Measurements from ENCODE around the gene CUX1. TPM values are rescaled to one million over a fixed set of nuclear protein-coding genes. Genes with fewer than 3 reads are reported as not detected.
"Not testable (repeated sequence)": the region's sequence is repeated elsewhere in the genome, so short reads cannot be mapped to it uniquely, and the experiment has no call there.

Gene CUX1
- total and polyA plus RNA-seq, 2 of the 13 experiments (the other 11 are each of a cell fraction or from before 2014, with no cell fraction given): 13.7 to 14.9 TPM

DNA sequence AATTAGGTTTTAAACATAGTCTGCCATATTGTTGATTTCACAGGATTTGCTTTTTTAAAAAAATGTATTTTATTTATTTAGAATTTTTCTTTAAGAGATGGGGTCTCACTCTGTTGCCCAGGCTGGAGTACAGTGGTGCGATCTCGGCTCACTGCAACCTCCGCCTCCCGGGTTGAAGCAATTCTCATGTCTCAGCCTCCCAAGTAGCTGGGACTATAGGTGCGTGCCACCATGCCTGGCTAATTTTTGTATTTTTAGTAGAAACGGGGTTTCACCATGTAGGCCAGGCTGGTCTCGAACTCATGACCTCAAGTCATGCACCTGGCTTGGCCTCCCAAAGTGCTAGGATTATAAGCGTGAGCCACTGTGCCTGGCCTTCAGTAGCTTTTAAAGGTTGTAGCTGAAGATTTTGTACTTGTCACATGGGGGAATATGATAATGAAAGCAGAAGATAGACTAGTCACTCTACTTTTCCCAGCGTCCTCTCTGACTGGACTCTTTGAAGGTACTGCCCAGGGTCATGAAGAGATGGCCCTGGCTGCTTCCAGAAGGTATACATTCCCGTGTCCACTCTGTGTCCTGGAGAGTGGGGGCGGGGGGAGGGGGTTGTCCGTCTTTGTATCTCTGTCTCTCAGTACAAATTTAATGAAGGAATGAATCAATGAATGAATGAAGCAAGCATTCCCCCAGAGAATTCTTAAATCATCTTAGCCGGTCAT lies 194.8 kb downstream of the CUX1 start:
- FAIRE-seq; CTCF ChIA-PET (ENCODE audit: low intra/inter-chr PET ratio, low total read pairs); H4K20me1 ChIP-seq (ENCODE audit: insufficient read depth, low read length); H3K27me3 ChIP-seq (ENCODE audit: control insufficient read depth in 1 of 2, insufficient read depth in 2 of 2, low read length in 2 of 2); in situ Hi-C loops (cut with HindIII; ENCODE audit: extremely low pct_ligation_motif_present, low pct_unique_long_range_greater_than_20kb); H2AFZ ChIP-seq (ENCODE audit: low read length); H3K9me3 ChIP-seq (ENCODE audit: low read length); H3K79me2 ChIP-seq (ENCODE audit: insufficient read depth, low read length); H3K9ac ChIP-seq (ENCODE audit: insufficient read depth, low read depth, low read length); DNase-seq (ENCODE audit: low spot score); BruUV-seq (replicated peaks): not testable (repeated sequence)
- peak; percentile 53 for ATAC-seq
- intact Hi-C loops (cut with micrococcal nuclease; ENCODE audit: unreplicated experiment): loop anchor here (10.0 kb wide), 1 partner anchor 127 kb away; no protein-coding TSS in a partner anchor
- 73% methylated on average over 13 of the region's 13 CpGs for WGBS (ENCODE audit: low lambda C conversion rate)
- Histone ChIP-seq H3K27ac (ENCODE audit: extremely low read length, insufficient read depth, low read length) (peak overlapping the region; percentile 49), H3K36me3 (replicated peaks in 1 of 2; ENCODE audit: control insufficient read depth in 1 of 2, insufficient read depth in 2 of 2, low read length in 2 of 2) (peaks cover 0 to 12% of the 10 kb centered on the region in 2 experiments; a peak in 1 of 5 replicates), H3K4me3 (replicated peaks in 1 of 3; ENCODE audit: insufficient read depth in 1 of 3, low read depth in 2 of 3, low read length in 3 of 3) (peak overlapping the region in 2 of 3 experiments; percentile 10 to 38; a peak in 2 of 6 replicates), H3K4me2 (ENCODE audit: low read depth, low read length) (peak overlapping the region; percentile 48), H3K4me1 (ENCODE audit: insufficient read depth, low read length) (peaks cover 43% of the 10 kb centered on the region)
- POLR2A ChIA-PET: interaction anchor here (1.3 to 3.2 kb wide), 2 partner anchors 12 to 37 kb away, joined by 3 to 59 read pairs; no protein-coding TSS in a partner anchor
- peak; percentile 70 for TF ChIP-seq ZNF121 (CRISPR knock-in tag; IDR thresholded peaks at IDR 0.05)

GRCh38 chr7:102012941-102013461 lies 195.6 kb downstream of the CUX1 start:
- Histone ChIP-seq H3K4me2 (ENCODE audit: low read depth, low read length) (peak overlapping the region; percentile 48), H3K27ac (ENCODE audit: extremely low read length, insufficient read depth, low read length) (peak overlapping the region; percentile 49), H4K20me1 (ENCODE audit: insufficient read depth, low read length) (no peaks in the 10 kb centered on the region), H3K27me3 (ENCODE audit: control insufficient read depth in 1 of 2, insufficient read depth in 2 of 2, low read length in 2 of 2) (no peaks in the 10 kb centered on the region), H3K4me3 (replicated peaks in 1 of 3; ENCODE audit: insufficient read depth in 1 of 3, low read depth in 2 of 3, low read length in 3 of 3) (peak overlapping the region in 2 of 3 experiments; percentile 10 to 38; a peak in 2 of 6 replicates), H3K4me1 (ENCODE audit: insufficient read depth, low read length) (peaks cover 40% of the 10 kb centered on the region), H2AFZ (ENCODE audit: low read length) (no peak overlapping the region), H3K9ac (ENCODE audit: insufficient read depth, low read depth, low read length) (no peak overlapping the region; the same call in 1 of the 2 replicates), H3K79me2 (ENCODE audit: insufficient read depth, low read length) (no peaks in the 10 kb centered on the region), H3K36me3 (replicated peaks in 1 of 2; ENCODE audit: control insufficient read depth in 1 of 2, insufficient read depth in 2 of 2, low read length in 2 of 2) (peaks cover 0 to 12% of the 10 kb centered on the region in 2 experiments; a peak in 1 of 5 replicates), H3K9me3 (ENCODE audit: low read length) (no peaks in the 10 kb centered on the region)
- DNase-seq (ENCODE audit: low spot score) (peak; percentile 83), ATAC-seq (peak; percentile 52), FAIRE-seq (no peak)
- BruUV-seq (replicated peaks): no TSS peak
- 7% methylated on average over 9 of the region's 9 CpGs for WGBS (ENCODE audit: low lambda C conversion rate)
- POLR2A ChIA-PET: interaction anchor here (0.7 to 3.2 kb wide), 3 partner anchors 11 to 149 kb away, joined by 3 to 59 read pairs (median 3); no protein-coding TSS in a partner anchor
- intact Hi-C loops (cut with micrococcal nuclease; ENCODE audit: unreplicated experiment): loop anchor here (10.0 kb wide), 1 partner anchor 128 kb away; no protein-coding TSS in a partner anchor
- CTCF ChIA-PET (ENCODE audit: low intra/inter-chr PET ratio, low total read pairs): no interaction called here
- in situ Hi-C loops (cut with HindIII; ENCODE audit: extremely low pct_ligation_motif_present, low pct_unique_long_range_greater_than_20kb): no loop called here
- TF ChIP-seq HNF1A (IDR thresholded peaks at IDR 0.05; ENCODE audit: low read depth): 0 out of 2 replicates have a peak, but pooled peaks have one; percentile 21
- no peak for TF ChIP-seq HNF1A (CRISPR knock-in tag; IDR thresholded peaks at IDR 0.05; ENCODE audit: borderline replicate concordance)
- TF ChIP-seq, protein P1, sequence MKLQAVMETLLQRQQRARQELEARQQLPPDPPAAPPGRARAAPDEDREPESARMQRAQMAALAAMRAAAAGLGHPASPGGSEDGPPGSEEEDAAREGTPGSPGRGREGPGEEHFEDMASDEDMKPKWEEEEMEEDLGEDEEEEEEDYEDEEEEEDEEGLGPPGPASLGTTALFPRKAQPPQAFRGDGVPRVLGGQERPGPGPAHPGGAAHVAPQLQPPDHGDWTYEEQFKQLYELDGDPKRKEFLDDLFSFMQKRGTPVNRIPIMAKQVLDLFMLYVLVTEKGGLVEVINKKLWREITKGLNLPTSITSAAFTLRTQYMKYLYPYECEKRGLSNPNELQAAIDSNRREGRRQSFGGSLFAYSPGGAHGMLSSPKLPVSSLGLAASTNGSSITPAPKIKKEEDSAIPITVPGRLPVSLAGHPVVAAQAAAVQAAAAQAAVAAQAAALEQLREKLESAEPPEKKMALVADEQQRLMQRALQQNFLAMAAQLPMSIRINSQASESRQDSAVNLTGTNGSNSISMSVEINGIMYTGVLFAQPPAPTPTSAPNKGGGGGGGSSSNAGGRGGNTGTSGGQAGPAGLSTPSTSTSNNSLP (IDR thresholded peaks at IDR 0.05; ENCODE audit: low read depth, low read length): peak; percentile 34; the same call in 1 of the 2 replicates
- TF ChIP-seq HDAC2 (CRISPR knock-in tag; IDR thresholded peaks at IDR 0.05): 0 out of 2 replicates have a peak, but pooled peaks have one; percentile 13
- TF ChIP-seq, protein P2, sequence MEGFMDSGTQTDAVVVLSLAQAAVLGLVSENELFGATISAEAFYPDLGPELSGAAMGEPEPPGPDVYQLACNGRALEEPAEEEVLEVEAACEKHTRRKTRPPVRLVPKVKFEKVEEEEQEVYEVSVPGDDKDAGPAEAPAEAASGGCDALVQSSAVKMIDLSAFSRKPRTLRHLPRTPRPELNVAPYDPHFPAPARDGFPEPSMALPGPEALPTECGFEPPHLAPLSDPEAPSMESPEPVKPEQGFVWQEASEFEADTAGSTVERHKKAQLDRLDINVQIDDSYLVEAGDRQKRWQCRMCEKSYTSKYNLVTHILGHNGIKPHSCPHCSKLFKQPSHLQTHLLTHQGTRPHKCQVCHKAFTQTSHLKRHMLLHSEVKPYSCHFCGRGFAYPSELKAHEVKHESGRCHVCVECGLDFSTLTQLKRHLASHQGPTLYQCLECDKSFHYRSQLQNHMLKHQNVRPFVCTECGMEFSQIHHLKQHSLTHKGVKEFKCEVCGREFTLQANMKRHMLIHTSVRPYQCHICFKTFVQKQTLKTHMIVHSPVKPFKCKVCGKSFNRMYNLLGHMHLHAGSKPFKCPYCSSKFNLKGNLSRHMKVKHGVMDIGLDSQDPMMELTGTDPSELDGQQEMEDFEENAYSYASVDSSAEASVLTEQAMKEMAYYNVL (CRISPR knock-in tag; IDR thresholded peaks at IDR 0.05; ENCODE audit: borderline replicate concordance): no peak
- TF ChIP-seq ATF1 (CRISPR knock-in tag; IDR thresholded peaks at IDR 0.05): peak; percentile 58
